Activated T-cell treated with anti-CD3 and anti-CD28 coated beads for 4 hours (primary cell): Measurements from ENCODE around the gene BET1L.
A peak's percentile ranks its signal among the peaks of the same experiment; 100 is the strongest.

Experiments
- DNase-seq: peaks from one replicate; pipeline ENCODE4 v3.0.0-alpha.2; 2020

BET1L gene

GRCh38 chr11:209275-210121 is 2.3 kb upstream of the BET1L start:
- DNase-seq, result no peak

GRCh38 chr11:208917-209260 is 1.7 kb upstream of the BET1L start:
- no peak for DNase-seq

GRCh38 chr11:208181-208916 is 1.1 kb upstream of the BET1L start:
- DNase-seq, result peak; percentile 70

- no peak for DNase-seq
Observed at GRCh38 chr11:207863-208180, 623 bp upstream of the BET1L start.

GRCh38 chr11:206526-207207 is 532 bp downstream of the BET1L start:
- DNase-seq, result no peak

GRCh38 chr11:206002-206384 is 1.2 kb downstream of the BET1L start:
- DNase-seq, result no peak

GRCh38 chr11:205221-206001 is 1.8 kb downstream of the BET1L start:
- DNase-seq, result no peak

- DNase-seq, result no peak
Observed at GRCh38 chr11:204587-205109, 2.6 kb downstream of the BET1L start.

GRCh38 chr11:203945-204586 is 3.1 kb downstream of the BET1L start:
- no peak for DNase-seq

GRCh38 chr11:203056-203944 is 3.9 kb downstream of the BET1L start:
- no peak for DNase-seq

- DNase-seq, result no peak
Observed at GRCh38 chr11:202490-202889, 4.7 kb downstream of the BET1L start.

- DNase-seq, result no peak
Observed at GRCh38 chr11:201966-202365, 5.2 kb downstream of the BET1L start.

GRCh38 chr11:200224-201003 is 6.8 kb downstream of the BET1L start:
- DNase-seq, result no peak

GRCh38 chr11:199782-200181 is 7.4 kb downstream of the BET1L start:
- no peak for DNase-seq

GRCh38 chr11:199004-199581 is 8.1 kb downstream of the BET1L start:
- no peak for DNase-seq

GRCh38 chr11:198236-198806 is 8.9 kb downstream of the BET1L start:
- DNase-seq, result no peak

GRCh38 chr11:197741-198235 is 9.4 kb downstream of the BET1L start:
- no peak for DNase-seq

GRCh38 chr11:196786-197731 is 10.1 kb downstream of the BET1L start:
- DNase-seq, result no peak
